A549 (cell line): ENCODE data around the gene SPRYD4. TPM values are rescaled to one million over a fixed set of nuclear protein-coding genes. Genes with fewer than 3 reads are reported as not detected.
A peak's percentile ranks its signal among the peaks of the same experiment; 100 is the strongest.

Source experiments
- ATAC-seq, 2 experiments: fragments of 200-7000 bp in 1 of 2; fragments of >200 bp in 1 of 2; cut with Nextera tagmentation in 1 of 2; cut with Tn5 transposase in 1 of 2; 3 replicates each; pipeline versions ENCODE4 v1.8.0 to v1.9.1; 2018 to 2020; ENCODE audit warnings: mild to moderate bottlenecking in 1 of 2, moderate library complexity in 1 of 2
- CTCF ChIA-PET: fragments of 300-600 bp; sonication (Branson Sonifier 250); formaldehyde crosslinking; extraction: SDS; loops from one replicate; lab custom pipeline; 2021; ENCODE audit warnings: antibody characterized with exemption, inconsistent platforms; lab: Yijun Ruan, JAX
- POLR2A ChIA-PET: fragments of 350-600 bp; formaldehyde crosslinking; extraction: SDS; loops from one replicate; lab custom pipeline; 2021; ENCODE audit warnings: antibody characterized with exemption, inconsistent platforms; lab: Yijun Ruan, JAX
- DNase-seq, 2 experiments: peaks; one replicate each; pipeline versions ENCODE4 v3.0.0 to v3.0.0-alpha.2; 2011 to 2016; ENCODE audit warnings: low read depth in 1 of 2, low spot score in 1 of 2
- FAIRE-seq: peaks from 2 replicates; lab custom pipeline; 2011; peaks lifted over from hg19 to GRCh38; lab: Jason Lieb, UNC
- H3K27ac ChIP-seq, 2 experiments: fragments of >200 bp; sonication (Bioruptor Twin); formaldehyde crosslinking; 3 replicates each; pipeline ENCODE4 v1.5.1; 2016 to 2017
- H3K4me1 ChIP-seq: fragments of >200 bp; sonication (Bioruptor Twin); formaldehyde crosslinking; 3 replicates; pipeline ENCODE4 v1.6.1; 2016
- H3K4me2 ChIP-seq: fragments of >200 bp; sonication (Bioruptor Twin); formaldehyde crosslinking; 3 replicates; pipeline ENCODE4 v1.6.1; 2016
- H3K4me3 ChIP-seq: fragments of >200 bp; sonication (Bioruptor Twin); formaldehyde crosslinking; 3 replicates; pipeline ENCODE4 v1.5.1; 2016
- H3K9me3 ChIP-seq: fragments of >200 bp; sonication (Bioruptor Twin); formaldehyde crosslinking; 3 replicates; pipeline ENCODE4 v1.6.1; 2016
- CBX2 ChIP-seq: fragments of 200-600 bp; sonication (generic); IDR thresholded peaks from 2 replicates; pipeline ENCODE4 v1.6.1; 2016; ENCODE audit warnings: low read depth, mild to moderate bottlenecking, borderline replicate concordance
- CHD4 ChIP-seq: fragments of 200-600 bp; sonication (generic); IDR thresholded peaks from 2 replicates; pipeline ENCODE4 v1.6.1; 2016; ENCODE audit warnings: antibody characterized with exemption, mild to moderate bottlenecking, borderline replicate concordance
- CTCF ChIP-seq: fragments of >200 bp; sonication (Bioruptor Twin); formaldehyde crosslinking; IDR thresholded peaks from 3 replicates; pipeline ENCODE4 v1.5.1; 2016
- E2F6 ChIP-seq: IDR thresholded peaks from 2 replicates; pipeline ENCODE4 v1.6.1; 2012; ENCODE audit warnings: low read depth, borderline replicate concordance
- EHF ChIP-seq: fragments of 250-450 bp; sonication (Bioruptor Pico); IDR thresholded peaks from 2 replicates; pipeline ENCODE4 v1.5.0; 2020; ENCODE audit warnings: mild to moderate bottlenecking
- EP300 ChIP-seq, 2 experiments: fragments of >200 bp; sonication (Bioruptor Twin); formaldehyde crosslinking; IDR thresholded peaks; 2 replicates in 1 of 2; 3 replicates in 1 of 2; pipeline ENCODE4 v1.6.1; 2016 to 2017
- FOSL2 ChIP-seq, 2 experiments: fragments of 450-650 bp in 1 of 2; fragments of >200 bp in 1 of 2; sonication (Bioruptor Twin) in 1 of 2; formaldehyde crosslinking; IDR thresholded peaks; 2 replicates each; pipeline versions ENCODE4 v1.5.0 to v1.6.1; 2016 to 2020; ENCODE audit warnings: mild to moderate bottlenecking in 1 of 2, moderate library complexity in 1 of 2
- FOXS1 ChIP-seq: fragments of 250-450 bp; sonication (Bioruptor Pico); IDR thresholded peaks from 2 replicates; pipeline ENCODE4 v1.5.0; 2020; ENCODE audit warnings: mild to moderate bottlenecking, moderate library complexity
- GATA3 ChIP-seq: IDR thresholded peaks from 2 replicates; pipeline ENCODE4 v1.6.1; 2012; ENCODE audit warnings: borderline replicate concordance
- HES2 ChIP-seq: fragments of >200 bp; sonication (Bioruptor Twin); formaldehyde crosslinking; IDR thresholded peaks from 2 replicates; pipeline ENCODE4 v1.6.1; 2016
- HEYL ChIP-seq: fragments of 250-450 bp; sonication (Bioruptor Pico); IDR thresholded peaks from 2 replicates; pipeline ENCODE4 v1.8.0; 2021; ENCODE audit warnings: mild to moderate bottlenecking, moderate library complexity
- HMGXB4 ChIP-seq: fragments of 250-450 bp; sonication (Bioruptor Pico); IDR thresholded peaks from 2 replicates; pipeline ENCODE4 v1.5.0; 2021; ENCODE audit warnings: mild to moderate bottlenecking, moderate library complexity, borderline replicate concordance
- HOXB13 ChIP-seq: fragments of 250-450 bp; sonication (Bioruptor Pico); IDR thresholded peaks from 2 replicates; pipeline ENCODE4 v1.5.0; 2020; ENCODE audit warnings: low read depth, mild to moderate bottlenecking, moderate library complexity
- MAZ ChIP-seq: fragments of 150-350 bp; IDR thresholded peaks from 2 replicates; pipeline ENCODE4 v1.6.1; 2014; ENCODE audit warnings: antibody characterized with exemption, low read depth, low read length, borderline replicate concordance
- NPAS2 ChIP-seq: fragments of 250-450 bp; sonication (Bioruptor Pico); IDR thresholded peaks from 2 replicates; pipeline ENCODE4 v1.8.0; 2022; ENCODE audit warnings: mild to moderate bottlenecking, moderate library complexity, borderline replicate concordance
- POLR2AphosphoS2 ChIP-seq: conservative IDR thresholded peaks from 2 replicates; pipeline ENCODE4 v1.6.1; 2012; ENCODE audit warnings: low read length, improper control_type of control experiment, inconsistent platforms
- SREBF2 ChIP-seq: fragments of 450-650 bp; IDR thresholded peaks from 2 replicates; pipeline ENCODE4 v1.6.1; 2014; ENCODE audit warnings: mild to moderate bottlenecking, moderate library complexity
- ZFP36 ChIP-seq: fragments of 450-650 bp; IDR thresholded peaks from 2 replicates; pipeline ENCODE4 v1.6.1; 2014; ENCODE audit warnings: borderline replicate concordance; ENCODE audit not compliant: partially characterized antibody
- WGBS: methylation state at CpG from one replicate; pipeline ENCODE4 v1.1.6; 2017; ENCODE audit errors: missing lambda C conversion rate; 5-methylcytosine and 5-hydroxymethylcytosine counted together
- polyA plus RNA-seq, 4 experiments: library from polyadenylated mRNA; depleted of rRNA in 3 of 4; stranded (reverse); fragments of >200 nt; fragmentation: RNase III in 1 of 4; extraction: RNeasy Plus Mini Kit Qiagen cat#74134 plus additional on column Dnase treatment in 1 of 4; gene quantifications; 2 replicates in 3 of 4; 3 replicates in 1 of 4; pipeline ENCODE4 v1.2.3, GENCODE V29; 2011 to 2017
- TF ChIP-seq, protein P1 (sequence below): fragments of 150-350 bp; IDR thresholded peaks from 2 replicates; pipeline ENCODE4 v1.6.1; 2014; ENCODE audit warnings: low read depth, mild to moderate bottlenecking, low read length
- TF ChIP-seq, protein P2 (sequence below): IDR thresholded peaks from 2 replicates; pipeline ENCODE4 v1.6.1; 2012
- TF ChIP-seq, protein P3 (sequence below): fragments of 250-450 bp; sonication (Bioruptor Pico); IDR thresholded peaks from 2 replicates; pipeline ENCODE4 v1.5.0; 2020; ENCODE audit warnings: low read depth, mild to moderate bottlenecking, moderate library complexity
- TF ChIP-seq, protein P4 (sequence below): fragments of 200-600 bp; sonication (generic); IDR thresholded peaks from 2 replicates; pipeline ENCODE4 v1.6.1; 2016; ENCODE audit warnings: antibody characterized with exemption, mild to moderate bottlenecking, moderate library complexity

SPRYD4 gene
- polyA plus RNA-seq, 2 of the 4 experiments (the other 2 are of a cell fraction) = 2.2 to 3.5 TPM

GRCh38 chr12:56486694-56487093, 18.3 kb downstream of the SPRYD4 start:
- H3K4me2 ChIP-seq = no peak overlapping the region
- ATAC-seq (no peak; a peak in 1 of 6 replicates), DNase-seq (no peak), FAIRE-seq (no peak)
- ChIA-PET CTCF (no interaction called here), POLR2A (no interaction called here)
- WGBS = 87% methylated on average over 12 of the region's 12 CpGs
- TF ChIP-seq HOXB13 (CRISPR knock-in tag) (no peak), HEYL (no peak), HMGXB4 (no peak), E2F6 (no peak), MAZ (no peak), EHF (no peak)
- TF ChIP-seq, protein P1, sequence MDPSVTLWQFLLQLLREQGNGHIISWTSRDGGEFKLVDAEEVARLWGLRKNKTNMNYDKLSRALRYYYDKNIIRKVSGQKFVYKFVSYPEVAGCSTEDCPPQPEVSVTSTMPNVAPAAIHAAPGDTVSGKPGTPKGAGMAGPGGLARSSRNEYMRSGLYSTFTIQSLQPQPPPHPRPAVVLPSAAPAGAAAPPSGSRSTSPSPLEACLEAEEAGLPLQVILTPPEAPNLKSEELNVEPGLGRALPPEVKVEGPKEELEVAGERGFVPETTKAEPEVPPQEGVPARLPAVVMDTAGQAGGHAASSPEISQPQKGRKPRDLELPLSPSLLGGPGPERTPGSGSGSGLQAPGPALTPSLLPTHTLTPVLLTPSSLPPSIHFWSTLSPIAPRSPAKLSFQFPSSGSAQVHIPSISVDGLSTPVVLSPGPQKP = no peak
- TF ChIP-seq, protein P2, sequence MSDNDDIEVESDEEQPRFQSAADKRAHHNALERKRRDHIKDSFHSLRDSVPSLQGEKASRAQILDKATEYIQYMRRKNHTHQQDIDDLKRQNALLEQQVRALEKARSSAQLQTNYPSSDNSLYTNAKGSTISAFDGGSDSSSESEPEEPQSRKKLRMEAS = no peak
- TF ChIP-seq, protein P3, sequence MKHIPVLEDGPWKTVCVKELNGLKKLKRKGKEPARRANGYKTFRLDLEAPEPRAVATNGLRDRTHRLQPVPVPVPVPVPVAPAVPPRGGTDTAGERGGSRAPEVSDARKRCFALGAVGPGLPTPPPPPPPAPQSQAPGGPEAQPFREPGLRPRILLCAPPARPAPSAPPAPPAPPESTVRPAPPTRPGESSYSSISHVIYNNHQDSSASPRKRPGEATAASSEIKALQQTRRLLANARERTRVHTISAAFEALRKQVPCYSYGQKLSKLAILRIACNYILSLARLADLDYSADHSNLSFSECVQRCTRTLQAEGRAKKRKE = no peak
- no peaks in the 10 kb centered on the region for H3K9me3 ChIP-seq
- H3K4me1 ChIP-seq = peaks cover 8% of the 10 kb centered on the region; the same call in 2 of the 3 replicates
- H3K4me3 ChIP-seq = no peak overlapping the region
- no peak overlapping the region for H3K27ac ChIP-seq

- DNase-seq = no peak
- TF ChIP-seq, protein P4, sequence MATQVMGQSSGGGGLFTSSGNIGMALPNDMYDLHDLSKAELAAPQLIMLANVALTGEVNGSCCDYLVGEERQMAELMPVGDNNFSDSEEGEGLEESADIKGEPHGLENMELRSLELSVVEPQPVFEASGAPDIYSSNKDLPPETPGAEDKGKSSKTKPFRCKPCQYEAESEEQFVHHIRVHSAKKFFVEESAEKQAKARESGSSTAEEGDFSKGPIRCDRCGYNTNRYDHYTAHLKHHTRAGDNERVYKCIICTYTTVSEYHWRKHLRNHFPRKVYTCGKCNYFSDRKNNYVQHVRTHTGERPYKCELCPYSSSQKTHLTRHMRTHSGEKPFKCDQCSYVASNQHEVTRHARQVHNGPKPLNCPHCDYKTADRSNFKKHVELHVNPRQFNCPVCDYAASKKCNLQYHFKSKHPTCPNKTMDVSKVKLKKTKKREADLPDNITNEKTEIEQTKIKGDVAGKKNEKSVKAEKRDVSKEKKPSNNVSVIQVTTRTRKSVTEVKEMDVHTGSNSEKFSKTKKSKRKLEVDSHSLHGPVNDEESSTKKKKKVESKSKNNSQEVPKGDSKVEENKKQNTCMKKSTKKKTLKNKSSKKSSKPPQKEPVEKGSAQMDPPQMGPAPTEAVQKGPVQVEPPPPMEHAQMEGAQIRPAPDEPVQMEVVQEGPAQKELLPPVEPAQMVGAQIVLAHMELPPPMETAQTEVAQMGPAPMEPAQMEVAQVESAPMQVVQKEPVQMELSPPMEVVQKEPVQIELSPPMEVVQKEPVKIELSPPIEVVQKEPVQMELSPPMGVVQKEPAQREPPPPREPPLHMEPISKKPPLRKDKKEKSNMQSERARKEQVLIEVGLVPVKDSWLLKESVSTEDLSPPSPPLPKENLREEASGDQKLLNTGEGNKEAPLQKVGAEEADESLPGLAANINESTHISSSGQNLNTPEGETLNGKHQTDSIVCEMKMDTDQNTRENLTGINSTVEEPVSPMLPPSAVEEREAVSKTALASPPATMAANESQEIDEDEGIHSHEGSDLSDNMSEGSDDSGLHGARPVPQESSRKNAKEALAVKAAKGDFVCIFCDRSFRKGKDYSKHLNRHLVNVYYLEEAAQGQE = no peak
- no peak for TF ChIP-seq ZFP36
- TF ChIP-seq, protein P3 = no peak
- TF ChIP-seq FOXS1 (CRISPR knock-in tag) = no peak
- no peak for TF ChIP-seq FOSL2 (IDR thresholded peaks at IDR 0.05)
- TF ChIP-seq FOSL2 (CRISPR knock-in tag; IDR thresholded peaks at IDR 0.05) = no peak
- TF ChIP-seq CHD4 = no peak
- TF ChIP-seq CBX2 = no peak
- no peak for TF ChIP-seq CTCF
- no peak for TF ChIP-seq SREBF2
- no peak for TF ChIP-seq HES2
- TF ChIP-seq GATA3 = no peak
- TF ChIP-seq NPAS2 = no peak
- no peak for TF ChIP-seq EP300 (IDR thresholded peaks at IDR 0.05)
- TF ChIP-seq, protein P2 = no peak
- no peak for TF ChIP-seq MAZ
- no peak for TF ChIP-seq POLR2AphosphoS2
- no peaks in the 10 kb centered on the region for H3K9me3 ChIP-seq
- CTCF ChIA-PET = interaction anchor here (0.5 to 4.6 kb wide), 2 partner anchors 26 to 49 kb away, joined by 3 to 19 read pairs; no protein-coding TSS in a partner anchor
- H3K4me2 ChIP-seq = peak overlapping the region; percentile 70
- 88% methylated on average over 40 of the region's 44 CpGs for WGBS
- peak; percentile 35 to 51; a peak in 5 of 6 replicates for ATAC-seq
- no peak for FAIRE-seq
- POLR2A ChIA-PET = no interaction called here
- peak overlapping the region in 1 of 2 experiments; percentile 19; a peak in 1 of 6 replicates for H3K27ac ChIP-seq
- H3K4me3 ChIP-seq = peak overlapping the region; percentile 35; the same call in 1 of the 3 replicates
- H3K4me1 ChIP-seq = peaks cover 10% of the 10 kb centered on the region; the same call in 2 of the 3 replicates
Measured at GRCh38 chr12:56487448-56488040, 19.2 kb downstream of the SPRYD4 start.
